ENCODE measurements around the gene GPR137C.

The GPR137C gene

GRCh38 chr14:52686176-52686575, 133.5 kb downstream of the GPR137C start:
- DNase-seq, result no peak

Measured in activated gamma-delta T cell (primary cell).